ENCODE measurements around the gene CTPS2. TPM values are rescaled to one million over a fixed set of nuclear protein-coding genes. Genes with fewer than 3 reads are reported as not detected.
"Not testable (repeated sequence)": the region's sequence is repeated elsewhere in the genome, so short reads cannot be mapped to it uniquely, and the experiment has no call there.

CTPS2 gene
- polyA plus RNA-seq, 4 donors = 34.6 to 37.1 (median 36.1) TPM

- no peak for DNase-seq (ENCODE audit: low read depth in 4 of 4, low spot score in 3 of 4)
Observed at GRCh38 chrX:16658284-16658683, 54.2 kb downstream of the CTPS2 start.

GRCh38 chrX:16654093-16654492 lies 58.4 kb downstream of the CTPS2 start:
- no peak for DNase-seq (ENCODE audit: low read depth in 4 of 4, low spot score in 3 of 4)

- no peak for DNase-seq (ENCODE audit: low read depth in 4 of 4, low spot score in 3 of 4)
Observed at GRCh38 chrX:16653424-16653823, 59.0 kb downstream of the CTPS2 start.

- DNase-seq (ENCODE audit: low read depth in 4 of 4, low spot score in 3 of 4) = no peak
Observed at GRCh38 chrX:16651391-16652024, 61.0 kb downstream of the CTPS2 start.

- DNase-seq (ENCODE audit: low read depth in 4 of 4, low spot score in 3 of 4) = no peak
Observed at GRCh38 chrX:16649858-16650257, 62.6 kb downstream of the CTPS2 start, which contains the start of gene S100G. Gene S100G (plus strand): TSS chrX:16650158. CDS start chrX:16651007, 849 bp downstream.

GRCh38 chrX:16646366-16647138 lies 65.9 kb downstream of the CTPS2 start:
- no peak for DNase-seq (ENCODE audit: low read depth in 4 of 4, low spot score in 3 of 4)

GRCh38 chrX:16643176-16643575 lies 69.3 kb downstream of the CTPS2 start:
- DNase-seq (ENCODE audit: low read depth in 4 of 4, low spot score in 3 of 4) = no peak

- no peak for DNase-seq (ENCODE audit: low read depth in 4 of 4, low spot score in 3 of 4)
Observed at GRCh38 chrX:16640823-16641222, 71.6 kb downstream of the CTPS2 start.

- no peak for DNase-seq (ENCODE audit: low read depth in 4 of 4, low spot score in 3 of 4)
Observed at GRCh38 chrX:16639966-16640365, 72.5 kb downstream of the CTPS2 start.

- no peak for DNase-seq (ENCODE audit: low read depth in 4 of 4, low spot score in 3 of 4)
Observed at GRCh38 chrX:16638533-16638932, 73.9 kb downstream of the CTPS2 start.

- DNase-seq (ENCODE audit: low read depth in 4 of 4, low spot score in 3 of 4) = no peak
Observed at GRCh38 chrX:16635596-16635995, 76.9 kb downstream of the CTPS2 start.

GRCh38 chrX:16635040-16635439 lies 77.4 kb downstream of the CTPS2 start:
- no peak for DNase-seq (ENCODE audit: low read depth in 4 of 4, low spot score in 3 of 4)

- DNase-seq (ENCODE audit: low read depth in 4 of 4, low spot score in 3 of 4) = no peak
Observed at GRCh38 chrX:16633754-16634153, 78.7 kb downstream of the CTPS2 start.

- no peak for DNase-seq (ENCODE audit: low read depth in 4 of 4, low spot score in 3 of 4)
Observed at GRCh38 chrX:16629909-16630308, 82.6 kb downstream of the CTPS2 start.

GRCh38 chrX:16628946-16629595 lies 83.4 kb downstream of the CTPS2 start:
- no peak for DNase-seq (ENCODE audit: low read depth in 4 of 4, low spot score in 3 of 4)

GRCh38 chrX:16628511-16628910 lies 84.0 kb downstream of the CTPS2 start:
- not testable (repeated sequence) for DNase-seq (ENCODE audit: low read depth in 4 of 4, low spot score in 3 of 4)

GRCh38 chrX:16619024-16619423 lies 93.4 kb downstream of the CTPS2 start:
- DNase-seq (ENCODE audit: low read depth in 4 of 4, low spot score in 3 of 4) = no peak

GRCh38 chrX:16618422-16618821 lies 94.0 kb downstream of the CTPS2 start:
- no peak for DNase-seq (ENCODE audit: low read depth in 4 of 4, low spot score in 3 of 4)

- no peak for DNase-seq (ENCODE audit: low read depth in 4 of 4, low spot score in 3 of 4)
Observed at GRCh38 chrX:16617382-16617781, 95.1 kb downstream of the CTPS2 start.

- DNase-seq (ENCODE audit: low read depth in 4 of 4, low spot score in 3 of 4) = no peak
Observed at GRCh38 chrX:16612257-16612897, 100.1 kb downstream of the CTPS2 start.

- DNase-seq (ENCODE audit: low read depth in 4 of 4, low spot score in 3 of 4) = not testable (repeated sequence)
Observed at GRCh38 chrX:16610654-16611053, 101.8 kb downstream of the CTPS2 start.
